Renal cortex interstitium (tissue), 11 donors: Measurements from ENCODE around the gene EML6. TPM values are rescaled to one million over a fixed set of nuclear protein-coding genes. Genes with fewer than 3 reads are reported as not detected.

ENCODE experiments used
- DNase-seq, 11 donors: peaks; one replicate each; pipeline ENCODE4 v3.0.0-alpha.2; 2013; ENCODE audit warnings: low read depth in 9 of 11, low spot score in 4 of 11; ENCODE audit errors: extremely low read depth in 1 of 11
- polyA plus RNA-seq, 3 donors: library from polyadenylated mRNA; unstranded; fragments of 120-200 nt; gene quantifications; one replicate each; pipeline ENCODE4 v1.2.1, GENCODE V29; 2013; ENCODE audit not compliant: insufficient read length in 3 of 3

Gene EML6
- polyA plus RNA-seq, 3 donors = 11.5 to 20.3 (median 13.9) TPM

- no peak for DNase-seq
Measured at GRCh38 chr2:54738281-54738680, 14.8 kb downstream of the EML6 start.

GRCh38 chr2:54740333-54740732 is 16.9 kb downstream of the EML6 start:
- no peak for DNase-seq

GRCh38 chr2:54741250-54741649 is 17.8 kb downstream of the EML6 start:
- no peak for DNase-seq

- no peak for DNase-seq
Measured at GRCh38 chr2:54750040-54750439, 26.6 kb downstream of the EML6 start.

- DNase-seq = no peak
Measured at GRCh38 chr2:54752439-54752838, 29.0 kb downstream of the EML6 start.

- no peak for DNase-seq
Measured at GRCh38 chr2:54755641-54756326, 32.3 kb downstream of the EML6 start.

- DNase-seq = no peak
Measured at GRCh38 chr2:54757500-54757899, 34.0 kb downstream of the EML6 start.

GRCh38 chr2:54758951-54759350 is 35.5 kb downstream of the EML6 start:
- DNase-seq = no peak

- DNase-seq = no peak
Measured at GRCh38 chr2:54760310-54760709, 36.8 kb downstream of the EML6 start.

GRCh38 chr2:54763636-54764291 is 40.3 kb downstream of the EML6 start:
- DNase-seq = no peak

- no peak for DNase-seq
Measured at GRCh38 chr2:54767921-54768320, 44.5 kb downstream of the EML6 start.

- DNase-seq = no peak
Measured at GRCh38 chr2:54768772-54769428, 45.4 kb downstream of the EML6 start.

GRCh38 chr2:54770211-54770610 is 46.7 kb downstream of the EML6 start:
- no peak for DNase-seq

- no peak for DNase-seq
Measured at GRCh38 chr2:54770676-54771075, 47.2 kb downstream of the EML6 start.

- no peak for DNase-seq
Measured at GRCh38 chr2:54771166-54771885, 47.9 kb downstream of the EML6 start.

- DNase-seq = no peak
Measured at GRCh38 chr2:54772110-54772509, 48.6 kb downstream of the EML6 start.

GRCh38 chr2:54772531-54772930 is 49.1 kb downstream of the EML6 start:
- DNase-seq = no peak

GRCh38 chr2:54773233-54773632 is 49.8 kb downstream of the EML6 start:
- DNase-seq = no peak

- DNase-seq = no peak
Measured at GRCh38 chr2:54773838-54774237, 50.4 kb downstream of the EML6 start.

- no peak for DNase-seq
Measured at GRCh38 chr2:54775710-54776109, 52.2 kb downstream of the EML6 start.
